Cardiac fibroblast (primary cell): Measurements from ENCODE around the gene S100A9.

Source experiments
- DNase-seq, 2 donors: peaks; one replicate each; pipeline versions ENCODE4 v3.0.0 to v3.0.0-alpha.2; 2010; ENCODE audit warnings: low read depth in 2 of 2
- H3K4me3 ChIP-seq, 2 donors: replicated peaks in 1 of 2; 1 replicate in 1 of 2; 2 replicates in 1 of 2; pipeline ENCODE4 v1.5.1; 2011; ENCODE audit warnings: low read depth in 2 of 2, low read length in 2 of 2, mild to moderate bottlenecking in 2 of 2, moderate library complexity in 1 of 2
- CTCF ChIP-seq: IDR thresholded peaks from one replicate; pipeline ENCODE4 v1.5.1; 2011; ENCODE audit warnings: low read depth, mild to moderate bottlenecking, low read length, inconsistent platforms

S100A9 gene

GRCh38 chr1:153357076-153357852, 390 bp upstream of the S100A9 start:
- DNase-seq = no peak
- no peak overlapping the region for H3K4me3 ChIP-seq
- TF ChIP-seq CTCF = no peak

- TF ChIP-seq CTCF = no peak
- H3K4me3 ChIP-seq = no peak overlapping the region
Observed at GRCh38 chr1:153358691-153358975, 979 bp downstream of the S100A9 start.

GRCh38 chr1:153359241-153359640, 1.6 kb downstream of the S100A9 start:
- H3K4me3 ChIP-seq = no peak overlapping the region
- no peak for DNase-seq
- no peak for TF ChIP-seq CTCF

More at GRCh38 chr1:153358691-153358975, 979 bp downstream of the S100A9 start:
- no peak for DNase-seq

GRCh38 chr1:153360190-153360589, 2.5 kb downstream of the S100A9 start:
- DNase-seq = no peak
- no peak overlapping the region for H3K4me3 ChIP-seq
- TF ChIP-seq CTCF = no peak

GRCh38 chr1:153360592-153361479, 3.2 kb downstream of the S100A9 start:
- DNase-seq = no peak
- TF ChIP-seq CTCF = no peak
- H3K4me3 ChIP-seq = no peak overlapping the region

- H3K4me3 ChIP-seq = no peak overlapping the region
- no peak for TF ChIP-seq CTCF
- no peak for DNase-seq
Observed at GRCh38 chr1:153361480-153362109, 3.9 kb downstream of the S100A9 start.
